HUES64 (cell line): Measurements from ENCODE around the gene CLPX.

Source experiments
- H3K27ac ChIP-seq: 2 replicates; pipeline ENCODE4 v1.7.0; 2013; ENCODE audit warnings: low read depth, low read length, inconsistent platforms
- H3K27me3 ChIP-seq: 2 replicates; pipeline ENCODE4 v1.6.1; 2013; ENCODE audit warnings: mild to moderate bottlenecking, low read length; ENCODE audit not compliant: insufficient read depth
- H3K36me3 ChIP-seq: 2 replicates; pipeline ENCODE4 v1.6.1; 2013; ENCODE audit warnings: mild to moderate bottlenecking, low read length; ENCODE audit not compliant: insufficient read depth
- H3K4me1 ChIP-seq: 2 replicates; pipeline ENCODE4 v1.6.1; 2013; ENCODE audit warnings: mild to moderate bottlenecking, low read length, moderate library complexity; ENCODE audit not compliant: insufficient read depth
- H3K4me3 ChIP-seq: 2 replicates; pipeline ENCODE4 v1.5.1; 2013; ENCODE audit warnings: mild to moderate bottlenecking, low read length, moderate library complexity
- H3K9ac ChIP-seq: 2 replicates; pipeline ENCODE4 v1.6.1; 2013; ENCODE audit warnings: mild to moderate bottlenecking, low read depth, low read length
- H3K9me3 ChIP-seq: 2 replicates; pipeline ENCODE4 v1.6.1; 2013; ENCODE audit warnings: low read depth, low read length; ENCODE audit not compliant: insufficient read depth
- WGBS: fragments of 150-250, 120-280 bp; methylation state at CpG from one replicate; pipeline ENCODE4 v1.1.7; 2013; ENCODE audit warnings: missing lambda C conversion rate; 5-methylcytosine and 5-hydroxymethylcytosine counted together

CLPX gene

DNA sequence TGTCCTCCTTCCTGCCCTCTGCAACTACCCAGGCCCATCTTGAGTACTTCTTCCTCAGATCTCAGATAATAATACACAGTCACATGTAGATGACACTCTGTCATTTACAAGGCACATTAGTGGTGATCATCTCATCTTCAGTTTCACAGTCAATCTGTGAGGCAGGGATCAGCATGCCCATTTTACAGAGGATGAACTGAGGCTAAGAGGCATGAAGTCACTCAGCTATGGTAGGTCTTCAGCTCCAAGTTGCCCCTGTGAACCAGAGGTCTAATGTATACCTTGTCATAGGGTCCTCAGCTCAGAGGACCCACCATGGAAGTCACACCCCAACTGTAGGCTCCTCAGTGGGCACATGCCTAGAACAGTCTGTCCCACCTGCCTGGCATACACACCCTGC is 30.4 kb upstream of the CLPX start:
- Histone ChIP-seq H3K9ac (no peak overlapping the region), H3K27ac (no peak overlapping the region), H3K36me3 (no peaks in the 10 kb centered on the region), H3K27me3 (no peaks in the 10 kb centered on the region), H3K4me1 (no peaks in the 10 kb centered on the region), H3K9me3 (no peaks in the 10 kb centered on the region), H3K4me3 (no peak overlapping the region)

DNA sequence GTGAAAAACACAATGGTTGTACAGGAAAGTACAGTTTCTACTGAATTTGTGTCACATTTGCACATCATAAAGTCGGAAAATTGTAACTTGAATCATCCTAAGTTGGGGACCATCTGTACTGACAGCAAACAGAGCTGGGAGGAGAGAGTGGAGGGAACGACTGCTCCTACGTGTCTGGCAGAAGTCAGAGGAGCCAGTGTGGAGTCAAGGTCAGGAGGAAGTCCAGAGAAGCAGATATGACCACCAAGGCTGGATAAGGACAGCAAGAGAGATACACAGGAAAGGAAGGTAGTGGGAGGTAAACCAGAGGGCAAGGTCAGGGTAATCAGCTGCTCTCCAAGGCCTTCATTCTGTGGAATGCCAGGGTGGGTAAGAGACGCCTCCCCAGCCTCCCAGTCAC is 28.9 kb upstream of the CLPX start:
- no peak overlapping the region for H3K9ac ChIP-seq
- H3K9me3 ChIP-seq = no peaks in the 10 kb centered on the region
- no peaks in the 10 kb centered on the region for H3K27me3 ChIP-seq
- 89% methylated on average over 4 of the region's 4 CpGs for WGBS
- H3K4me1 ChIP-seq = no peaks in the 10 kb centered on the region
- H3K36me3 ChIP-seq = no peaks in the 10 kb centered on the region
- no peak overlapping the region for H3K4me3 ChIP-seq
- no peak overlapping the region for H3K27ac ChIP-seq

DNA sequence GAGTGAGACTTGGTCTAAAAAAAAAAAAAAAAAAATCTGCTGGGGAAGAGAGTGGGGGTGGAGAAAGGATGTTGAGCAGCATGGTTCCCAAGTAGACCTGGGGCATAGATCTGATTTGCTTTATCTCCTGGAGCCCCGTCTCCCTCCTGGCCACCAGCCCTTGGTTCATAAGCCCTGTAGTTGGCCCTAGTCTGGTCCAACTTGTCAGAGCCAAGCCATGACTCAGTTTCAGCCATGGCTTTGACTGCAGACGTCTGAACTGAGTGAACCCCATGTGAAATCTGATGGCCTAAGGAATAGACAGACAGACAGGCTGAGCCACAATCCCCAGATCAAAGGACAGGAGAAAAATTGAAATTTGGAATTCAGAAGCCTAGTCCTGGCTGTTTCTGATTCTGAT is 28.1 kb upstream of the CLPX start:
- Histone ChIP-seq H3K27me3 (no peaks in the 10 kb centered on the region), H3K9me3 (no peaks in the 10 kb centered on the region), H3K9ac (no peak overlapping the region), H3K4me1 (no peaks in the 10 kb centered on the region), H3K27ac (no peak overlapping the region), H3K36me3 (no peaks in the 10 kb centered on the region), H3K4me3 (no peak overlapping the region)
- WGBS = 92% methylated on average over 2 of the region's 2 CpGs

DNA sequence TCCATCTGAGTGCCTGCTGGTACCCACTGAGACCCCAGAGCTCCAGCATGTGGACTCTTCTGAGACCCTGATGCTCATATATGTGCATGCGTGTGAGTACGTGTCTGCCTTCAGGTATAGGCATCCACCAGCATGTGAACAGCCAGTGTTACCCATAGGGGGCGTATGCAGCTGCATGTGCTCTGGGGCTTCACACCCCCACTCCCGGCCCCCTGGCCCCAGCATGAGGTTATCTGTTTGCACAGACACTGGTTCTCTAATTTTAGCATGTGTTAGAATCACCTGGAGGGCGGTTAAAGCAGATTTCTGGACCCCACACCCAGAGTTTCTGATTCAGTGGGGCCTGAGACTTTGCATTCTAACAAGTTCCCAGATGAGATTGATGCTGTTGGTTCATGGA is 27.0 kb upstream of the CLPX start:
- Histone ChIP-seq H3K9ac (no peak overlapping the region), H3K4me1 (no peaks in the 10 kb centered on the region), H3K9me3 (no peaks in the 10 kb centered on the region), H3K4me3 (no peak overlapping the region), H3K27ac (no peak overlapping the region), H3K27me3 (no peaks in the 10 kb centered on the region), H3K36me3 (no peaks in the 10 kb centered on the region)
- 82% methylated on average over 5 of the region's 5 CpGs for WGBS

DNA sequence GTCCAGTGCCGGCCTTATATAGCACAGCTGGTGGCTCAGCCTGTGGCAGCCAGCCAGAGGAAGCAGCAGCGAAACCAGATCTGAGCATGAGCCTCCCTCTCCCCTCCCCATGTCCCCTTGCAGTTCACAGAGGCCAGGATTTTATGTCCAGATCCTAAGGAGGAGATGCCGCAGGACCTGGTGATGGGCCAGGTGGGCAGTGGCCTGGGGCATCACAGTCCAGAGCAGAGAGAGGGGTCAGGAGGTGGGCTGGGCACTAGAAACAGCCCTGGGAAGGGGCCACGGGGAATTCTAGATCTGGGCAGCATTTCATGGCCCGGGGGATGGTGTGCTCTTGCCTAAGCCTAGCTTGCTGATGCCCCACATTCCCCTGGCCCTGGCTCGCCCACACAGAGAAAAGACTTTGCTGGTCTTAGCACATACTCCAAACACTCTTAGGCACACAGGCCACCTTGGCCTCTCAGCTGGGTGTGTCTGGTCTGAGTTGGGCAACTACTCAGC is 26.4 kb upstream of the CLPX start:
- H3K27me3 ChIP-seq = no peaks in the 10 kb centered on the region
- no peak overlapping the region for H3K4me3 ChIP-seq
- 82% methylated on average over 6 of the region's 6 CpGs for WGBS
- no peak overlapping the region for H3K27ac ChIP-seq
- no peaks in the 10 kb centered on the region for H3K36me3 ChIP-seq
- H3K9ac ChIP-seq = no peak overlapping the region
- no peaks in the 10 kb centered on the region for H3K4me1 ChIP-seq
- H3K9me3 ChIP-seq = no peaks in the 10 kb centered on the region

DNA sequence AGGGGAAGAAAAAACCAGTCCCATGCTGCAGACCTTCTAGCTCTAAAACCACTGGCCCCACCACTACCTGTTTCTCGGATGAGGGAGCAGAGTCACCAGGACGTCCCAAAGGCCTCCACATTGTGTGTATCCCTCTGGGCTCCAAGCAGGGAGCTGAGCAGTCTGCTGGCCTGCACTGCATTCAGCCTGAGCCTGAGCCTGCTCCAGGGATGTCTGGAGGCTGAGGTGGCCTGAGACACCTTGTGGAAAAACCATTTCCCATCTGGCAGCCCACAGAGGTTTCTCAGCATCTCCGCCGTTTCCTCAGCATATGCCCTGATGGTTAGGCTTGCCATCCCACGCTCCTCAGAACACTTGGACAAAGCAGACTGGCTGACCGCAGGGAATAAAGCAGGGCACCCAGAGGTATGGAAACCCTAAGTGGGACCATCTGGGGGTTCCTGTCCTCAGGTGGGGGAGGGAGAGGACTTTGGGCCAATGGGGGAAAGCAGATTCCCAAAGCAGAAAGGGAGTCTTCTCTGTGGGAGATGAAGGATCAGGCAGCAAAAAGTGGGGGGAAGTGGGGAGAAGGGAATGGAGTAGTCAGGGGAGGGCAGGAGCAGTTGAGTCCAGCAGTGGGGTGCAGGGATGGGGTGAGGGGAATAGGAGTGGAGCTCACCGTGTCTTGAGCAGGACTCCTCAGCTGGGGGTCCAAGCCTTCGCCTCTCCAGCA is 25.8 kb upstream of the CLPX start, which contains the start of gene CILP:
TSS of gene CILP (minus strand) at position 704 of the 712 bp plus-strand sequence. CDS start 1,718 bp downstream, outside the sequence.
- H3K27ac ChIP-seq = no peak within 1 kb of the TSS

DNA sequence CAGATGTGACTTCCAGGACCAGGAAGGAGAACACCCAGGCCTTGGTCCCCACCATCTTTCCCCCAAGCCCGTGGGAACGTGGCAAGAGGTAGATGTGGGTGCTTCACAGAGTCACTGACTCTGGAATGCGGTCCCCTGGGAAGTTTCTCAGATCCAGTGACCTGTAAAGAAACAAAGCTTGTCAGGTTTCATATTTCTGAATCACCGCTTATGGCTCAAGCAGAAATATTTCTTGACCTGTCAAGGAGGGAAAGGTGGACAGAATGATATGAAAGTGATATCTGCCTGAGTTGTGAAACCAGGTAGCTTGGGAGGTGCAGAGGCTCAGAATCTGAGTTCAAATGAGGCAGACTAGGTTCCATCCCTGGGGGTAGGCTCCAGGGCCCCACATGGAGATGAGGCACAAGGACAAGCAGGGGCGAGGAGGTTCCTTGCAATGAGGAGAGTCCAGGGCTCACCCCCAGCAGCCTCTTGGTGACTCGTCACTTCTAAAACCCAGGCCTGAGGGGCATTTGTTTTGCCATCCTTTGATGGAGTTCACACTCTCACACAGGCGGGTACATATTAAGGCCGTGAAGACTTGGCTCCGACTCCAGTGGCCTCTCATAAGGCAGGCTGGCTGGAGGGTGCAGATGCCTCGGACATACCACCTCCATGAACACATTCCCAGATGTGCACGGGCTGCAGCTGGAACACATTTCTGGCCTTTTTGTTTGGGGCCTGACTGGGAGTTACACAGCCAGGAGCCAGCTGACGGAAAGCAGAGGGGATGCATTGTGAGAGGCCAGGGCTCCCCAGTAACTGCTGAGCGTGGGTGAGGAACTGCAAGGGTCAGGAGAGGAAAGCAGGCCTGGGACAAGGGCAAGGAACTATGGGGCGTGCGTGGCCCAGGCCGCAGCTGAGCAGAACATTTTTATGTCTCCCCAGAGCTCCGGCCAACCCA is 24.8 kb upstream of the CLPX start:
- Histone ChIP-seq H3K4me3 (no peak overlapping the region), H3K9ac (no peak overlapping the region), H3K9me3 (no peaks in the 10 kb centered on the region), H3K36me3 (no peaks in the 10 kb centered on the region), H3K27ac (no peak overlapping the region), H3K27me3 (no peaks in the 10 kb centered on the region), H3K4me1 (no peaks in the 10 kb centered on the region)
- WGBS = 83% methylated on average over 17 of the region's 17 CpGs

More for the DNA sequence above, 25.8 kb upstream of the CLPX start, which contains the start of gene CILP:
- Histone ChIP-seq H3K9ac (no peak within 1 kb of the TSS), H3K4me1 (no peaks in the 10 kb centered on the region), H3K4me3 (no peak within 1 kb of the TSS), H3K27me3 (no peaks in the 10 kb centered on the region), H3K9me3 (no peaks in the 10 kb centered on the region), H3K36me3 (no peaks in the 10 kb centered on the region)
- WGBS = 88% methylated on average over 8 of the region's 8 CpGs

DNA sequence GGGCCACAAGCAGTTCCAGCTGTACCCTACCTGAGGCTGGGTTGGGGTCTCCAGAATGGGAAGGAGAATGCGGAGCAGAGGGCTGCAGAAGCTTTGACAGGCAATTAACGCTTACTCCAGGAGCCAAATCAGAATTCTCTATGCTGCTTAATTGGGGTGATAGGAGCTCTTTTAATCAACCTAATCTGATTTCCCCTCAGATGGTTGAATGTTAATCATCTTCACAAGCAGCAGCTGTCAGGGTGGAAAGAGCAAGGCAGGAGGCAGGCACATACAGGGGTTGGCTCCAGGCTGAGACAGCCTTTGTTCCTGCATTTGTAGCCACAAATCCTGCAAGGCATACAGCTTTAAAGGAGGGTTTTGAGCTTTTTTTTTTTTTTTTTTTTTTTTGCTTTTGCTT is 23.5 kb upstream of the CLPX start:
- Histone ChIP-seq H3K27me3 (no peaks in the 10 kb centered on the region), H3K27ac (no peak overlapping the region), H3K4me1 (no peaks in the 10 kb centered on the region), H3K9ac (no peak overlapping the region), H3K4me3 (no peak overlapping the region), H3K36me3 (no peaks in the 10 kb centered on the region), H3K9me3 (no peaks in the 10 kb centered on the region)
- WGBS = 89% methylated on average over 2 of the region's 2 CpGs

DNA sequence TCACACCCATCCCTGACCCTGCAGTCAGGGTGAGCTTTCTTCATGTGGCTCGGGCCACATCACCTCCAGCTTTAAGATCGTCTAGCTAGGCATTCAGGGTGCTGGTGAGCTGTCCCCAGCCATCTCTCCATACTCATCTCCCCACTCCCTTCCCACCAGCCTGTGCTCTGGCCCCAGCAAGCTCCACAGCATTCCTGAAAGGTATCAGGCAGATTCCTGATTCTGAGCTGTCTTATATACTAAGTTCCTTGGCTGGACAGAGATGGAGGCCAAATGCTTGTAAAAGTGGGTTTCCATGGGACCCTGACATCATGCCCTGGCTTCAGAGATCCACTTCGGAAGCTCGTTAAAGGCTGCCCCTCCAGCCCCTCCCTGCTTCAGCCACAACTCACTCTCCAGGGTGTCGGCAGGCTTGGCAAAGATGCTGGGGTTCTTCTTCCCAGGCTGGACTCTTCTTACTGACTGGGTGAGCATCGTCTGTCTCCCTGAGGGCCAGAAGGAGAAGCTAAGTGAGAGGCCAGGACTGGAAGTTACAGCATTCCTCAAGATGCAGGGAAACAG is 22.2 kb upstream of the CLPX start:
- no peaks in the 10 kb centered on the region for H3K36me3 ChIP-seq
- no peaks in the 10 kb centered on the region for H3K27me3 ChIP-seq
- WGBS = 85% methylated on average over 6 of the region's 6 CpGs
- no peak overlapping the region for H3K27ac ChIP-seq
- no peaks in the 10 kb centered on the region for H3K9me3 ChIP-seq
- H3K4me1 ChIP-seq = no peaks in the 10 kb centered on the region
- no peak overlapping the region for H3K4me3 ChIP-seq
- H3K9ac ChIP-seq = no peak overlapping the region

DNA sequence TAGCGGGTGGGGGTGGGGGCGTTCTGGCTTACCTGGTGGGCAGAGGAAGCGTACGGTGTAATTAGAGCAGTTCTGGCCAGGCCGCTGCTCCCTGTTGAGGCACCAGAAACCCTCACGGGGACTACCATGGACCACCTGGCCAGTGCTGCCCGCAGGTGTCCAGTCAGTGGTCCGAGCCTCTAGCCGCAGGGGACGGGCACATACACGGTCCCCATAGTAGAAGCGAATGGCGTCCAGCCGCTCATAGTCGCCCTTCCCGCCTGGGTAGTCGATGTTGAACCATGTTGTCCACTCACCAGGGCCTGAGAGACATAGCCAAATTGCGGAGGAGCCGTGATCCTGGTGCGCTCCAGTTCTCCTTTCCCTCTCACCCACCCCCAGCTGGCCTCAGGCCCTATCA is 21.6 kb upstream of the CLPX start:
- no peak overlapping the region for H3K9ac ChIP-seq
- no peaks in the 10 kb centered on the region for H3K9me3 ChIP-seq
- H3K36me3 ChIP-seq = no peaks in the 10 kb centered on the region
- WGBS = 95% methylated on average over 20 of the region's 20 CpGs
- no peak overlapping the region for H3K4me3 ChIP-seq
- no peaks in the 10 kb centered on the region for H3K27me3 ChIP-seq
- no peak overlapping the region for H3K27ac ChIP-seq
- H3K4me1 ChIP-seq = no peaks in the 10 kb centered on the region
